ENCODE results near the gene CSNK1A1.
"Not testable (repeated sequence)": the region's sequence is repeated elsewhere in the genome, so short reads cannot be mapped to it uniquely, and the experiment has no call there.

CSNK1A1 gene

GRCh38 chr5:149572576-149573231 lies 21.5 kb upstream of the CSNK1A1 start:
- DNase-seq (ENCODE audit: low read depth): no peak

GRCh38 chr5:149572170-149572569 lies 20.9 kb upstream of the CSNK1A1 start:
- no peak for DNase-seq (ENCODE audit: low read depth)

- DNase-seq (ENCODE audit: low read depth): no peak
These were observed 16.0 kb upstream of the CSNK1A1 start for GRCh38 chr5:149567226-149567625.

- not testable (repeated sequence) for DNase-seq (ENCODE audit: low read depth)
These were observed 13.4 kb upstream of the CSNK1A1 start for GRCh38 chr5:149564542-149565140.

GRCh38 chr5:149563466-149563865 lies 12.2 kb upstream of the CSNK1A1 start:
- DNase-seq (ENCODE audit: low read depth): no peak

- DNase-seq (ENCODE audit: low read depth): no peak
These were observed 10.6 kb upstream of the CSNK1A1 start for GRCh38 chr5:149561848-149562247.

GRCh38 chr5:149559706-149560105 lies 8.5 kb upstream of the CSNK1A1 start:
- DNase-seq (ENCODE audit: low read depth): no peak

GRCh38 chr5:149552553-149553160 lies 1.4 kb upstream of the CSNK1A1 start:
- DNase-seq (ENCODE audit: low read depth): no peak

- DNase-seq (ENCODE audit: low read depth): no peak
These were observed 827 bp upstream of the CSNK1A1 start for GRCh38 chr5:149552038-149552494.

GRCh38 chr5:149550594-149551226 lies 529 bp downstream of the CSNK1A1 start:
- no peak for DNase-seq (ENCODE audit: low read depth)

GRCh38 chr5:149550268-149550583 lies 1.0 kb downstream of the CSNK1A1 start:
- no peak for DNase-seq (ENCODE audit: low read depth)

GRCh38 chr5:149549461-149550267 lies 1.6 kb downstream of the CSNK1A1 start:
- DNase-seq (ENCODE audit: low read depth): peak; percentile 15

- DNase-seq (ENCODE audit: low read depth): no peak
These were observed 4.3 kb downstream of the CSNK1A1 start for GRCh38 chr5:149546974-149547373.

GRCh38 chr5:149545327-149545726 lies 5.9 kb downstream of the CSNK1A1 start:
- DNase-seq (ENCODE audit: low read depth): no peak

- DNase-seq (ENCODE audit: low read depth): no peak
These were observed 7.2 kb downstream of the CSNK1A1 start for GRCh38 chr5:149544028-149544420.

GRCh38 chr5:149543361-149544027 lies 7.7 kb downstream of the CSNK1A1 start:
- DNase-seq (ENCODE audit: low read depth): no peak

- no peak for DNase-seq (ENCODE audit: low read depth)
These were observed 9.3 kb downstream of the CSNK1A1 start for GRCh38 chr5:149541893-149542292.

- no peak for DNase-seq (ENCODE audit: low read depth)
These were observed 11.2 kb downstream of the CSNK1A1 start for GRCh38 chr5:149540089-149540488.

GRCh38 chr5:149537374-149537975 lies 13.8 kb downstream of the CSNK1A1 start:
- DNase-seq (ENCODE audit: low read depth): no peak

GRCh38 chr5:149535787-149536186 lies 15.5 kb downstream of the CSNK1A1 start:
- not testable (repeated sequence) for DNase-seq (ENCODE audit: low read depth)

- no peak for DNase-seq (ENCODE audit: low read depth)
These were observed 18.8 kb downstream of the CSNK1A1 start for GRCh38 chr5:149532413-149532812.
